Breast epithelium (tissue), 3 donors: ENCODE data around the gene BID.

Experiments used
- POLR2A ChIP-seq: fragments of 450-650 bp; IDR thresholded peaks from one replicate; pipeline ENCODE4 v1.6.1; 2016; ENCODE audit warnings: antibody characterized with exemption, mild to moderate bottlenecking, moderate library complexity
- POLR2AphosphoS5 ChIP-seq, 3 donors: sonication (generic); formaldehyde crosslinking; IDR thresholded peaks; one replicate each; pipeline ENCODE4 v1.6.1; 2017; ENCODE audit warnings: antibody characterized with exemption in 3 of 3
- TF ChIP-seq, protein P1 (sequence below), 3 donors: fragments of 450-650 bp; IDR thresholded peaks; one replicate each; pipeline ENCODE4 v1.5.1; 2016 to 2017; ENCODE audit warnings: antibody characterized with exemption in 3 of 3, mild to moderate bottlenecking in 3 of 3, moderate library complexity in 3 of 3

DNA sequence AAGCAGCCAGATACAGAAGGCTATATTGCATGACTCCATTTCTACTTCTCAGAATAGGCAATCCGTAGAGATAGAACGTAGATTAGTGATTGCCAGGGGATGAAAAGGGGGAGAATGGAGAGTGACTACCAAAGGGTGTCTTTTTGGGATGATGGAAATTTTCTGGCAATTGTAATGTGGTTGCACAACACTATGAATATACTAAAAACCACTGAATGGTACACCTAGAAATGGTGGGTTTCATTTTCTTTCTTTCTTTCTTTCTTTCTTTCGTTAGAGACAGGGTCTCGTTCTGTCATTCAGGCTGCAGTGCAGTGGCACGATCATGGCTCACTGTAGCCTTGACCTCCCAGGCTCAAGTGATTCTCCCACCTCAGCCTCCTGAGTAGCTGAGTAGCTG is 54.4 kb downstream of the BID start:
- TF ChIP-seq, protein P1, sequence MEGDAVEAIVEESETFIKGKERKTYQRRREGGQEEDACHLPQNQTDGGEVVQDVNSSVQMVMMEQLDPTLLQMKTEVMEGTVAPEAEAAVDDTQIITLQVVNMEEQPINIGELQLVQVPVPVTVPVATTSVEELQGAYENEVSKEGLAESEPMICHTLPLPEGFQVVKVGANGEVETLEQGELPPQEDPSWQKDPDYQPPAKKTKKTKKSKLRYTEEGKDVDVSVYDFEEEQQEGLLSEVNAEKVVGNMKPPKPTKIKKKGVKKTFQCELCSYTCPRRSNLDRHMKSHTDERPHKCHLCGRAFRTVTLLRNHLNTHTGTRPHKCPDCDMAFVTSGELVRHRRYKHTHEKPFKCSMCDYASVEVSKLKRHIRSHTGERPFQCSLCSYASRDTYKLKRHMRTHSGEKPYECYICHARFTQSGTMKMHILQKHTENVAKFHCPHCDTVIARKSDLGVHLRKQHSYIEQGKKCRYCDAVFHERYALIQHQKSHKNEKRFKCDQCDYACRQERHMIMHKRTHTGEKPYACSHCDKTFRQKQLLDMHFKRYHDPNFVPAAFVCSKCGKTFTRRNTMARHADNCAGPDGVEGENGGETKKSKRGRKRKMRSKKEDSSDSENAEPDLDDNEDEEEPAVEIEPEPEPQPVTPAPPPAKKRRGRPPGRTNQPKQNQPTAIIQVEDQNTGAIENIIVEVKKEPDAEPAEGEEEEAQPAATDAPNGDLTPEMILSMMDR (IDR thresholded peaks at IDR 0.05) = no peak
- TF ChIP-seq POLR2AphosphoS5 (IDR thresholded peaks at IDR 0.05) (no peak), POLR2A (no peak)
